Vagina (tissue), 2 donors: ENCODE data around the gene SPSB1. TPM values are rescaled to one million over a fixed set of nuclear protein-coding genes. Genes with fewer than 3 reads are reported as not detected.

Experiments
- DNase-seq, 2 donors: peaks; one replicate each; pipeline ENCODE4 v3.0.0-alpha.2; 2017; ENCODE audit errors: extremely low spot score in 2 of 2
- H3K27ac ChIP-seq: fragments of 200-600 bp; sonication (generic); one replicate; pipeline ENCODE4 v1.5.1; 2019
- H3K27me3 ChIP-seq: fragments of 200-600 bp; sonication (generic); one replicate; pipeline ENCODE4 v1.5.1; 2019
- H3K36me3 ChIP-seq, 2 donors: fragments of 200-600 bp; sonication (generic); one replicate each; pipeline ENCODE4 v1.5.1; 2017 to 2019
- H3K4me1 ChIP-seq: fragments of 200-600 bp; sonication (generic); one replicate; pipeline ENCODE4 v1.5.1; 2019
- H3K4me3 ChIP-seq, 2 donors: fragments of 200-600 bp; sonication (generic); 1 replicate in 1 of 2; 2 replicates in 1 of 2; pipeline ENCODE4 v1.5.1; 2016 to 2019
- H3K9me3 ChIP-seq: fragments of 200-600 bp; sonication (generic); one replicate; pipeline ENCODE4 v1.5.1; 2019
- CTCF ChIP-seq, 3 experiments: fragments of 450-650 bp in 2 of 3; fragments of 200-600 bp in 1 of 3; sonication (generic) in 1 of 3; IDR thresholded peaks; one replicate each; pipeline ENCODE4 v1.5.1; 2017 to 2019; ENCODE audit warnings: antibody characterized with exemption in 3 of 3, mild to moderate bottlenecking in 2 of 3, moderate library complexity in 2 of 3
- POLR2A ChIP-seq, 2 donors: fragments of 450-650 bp; IDR thresholded peaks; one replicate each; pipeline ENCODE4 v1.6.1; 2017; ENCODE audit warnings: antibody characterized with exemption in 2 of 2, mild to moderate bottlenecking in 2 of 2, moderate library complexity in 2 of 2
- POLR2AphosphoS5 ChIP-seq, 2 donors: sonication (generic); formaldehyde crosslinking; IDR thresholded peaks; one replicate each; pipeline ENCODE4 v1.9.0; 2017; ENCODE audit warnings: antibody characterized with exemption in 2 of 2, mild to moderate bottlenecking in 2 of 2, low read depth in 1 of 2; ENCODE audit not compliant: insufficient read depth in 1 of 2
- intact Hi-C: fragments of 100-400 bp; cut with DNase I; formaldehyde crosslinking; loops from one replicate; pipeline ENCODE4 v1.15.1; 2023
- total RNA-seq: library from RNA; depleted of rRNA; stranded (reverse); fragments of >200 nt; gene quantifications from one replicate; pipeline ENCODE4 v1.2.3, GENCODE V29; 2016

SPSB1 gene
- total RNA-seq, 1 donor from 2014 or later = 40.0 TPM

GRCh38 chr1:9249534-9250410, 42.9 kb upstream of the SPSB1 start:
- Histone ChIP-seq H3K4me3 (no peak overlapping the region), H3K27me3 (no peaks in the 10 kb centered on the region), H3K27ac (peak overlapping the region; percentile 75), H3K9me3 (no peaks in the 10 kb centered on the region), H3K4me1 (peaks cover 62% of the 10 kb centered on the region), H3K36me3 (peaks cover 0 to 28% of the 10 kb centered on the region in 2 donors)
- intact Hi-C loops = no loop called here
- TF ChIP-seq CTCF (IDR thresholded peaks at IDR 0.05) = peak in 1 of 3 experiments; percentile 35
- no peak for TF ChIP-seq POLR2A (IDR thresholded peaks at IDR 0.05)
- DNase-seq = no peak

- intact Hi-C loops = no loop called here
- Histone ChIP-seq H3K4me1 (peaks cover 56% of the 10 kb centered on the region), H3K27me3 (no peaks in the 10 kb centered on the region), H3K9me3 (no peaks in the 10 kb centered on the region), H3K4me3 (no peak overlapping the region), H3K27ac (peak overlapping the region; percentile 75), H3K36me3 (peaks cover 0 to 21% of the 10 kb centered on the region in 2 donors)
- TF ChIP-seq POLR2AphosphoS5 (IDR thresholded peaks at IDR 0.05; ENCODE audit: insufficient read depth in 1 of 2, low read depth in 1 of 2) = peak in 1 of 2 donors; percentile 11
- no peak for TF ChIP-seq CTCF (IDR thresholded peaks at IDR 0.05)
- no peak for DNase-seq
Measured at GRCh38 chr1:9250411-9251381, 42.0 kb upstream of the SPSB1 start.

- H3K36me3 ChIP-seq = peaks cover 0 to 14% of the 10 kb centered on the region in 2 donors
- H3K27ac ChIP-seq = peak overlapping the region; percentile 75
- intact Hi-C loops = no loop called here
- peaks cover 51% of the 10 kb centered on the region for H3K4me1 ChIP-seq
- no peaks in the 10 kb centered on the region for H3K27me3 ChIP-seq
- no peaks in the 10 kb centered on the region for H3K9me3 ChIP-seq
- TF ChIP-seq POLR2A (IDR thresholded peaks at IDR 0.05) = no peak
- no peak for TF ChIP-seq CTCF (IDR thresholded peaks at IDR 0.05)
- no peak for TF ChIP-seq POLR2AphosphoS5 (IDR thresholded peaks at IDR 0.05; ENCODE audit: insufficient read depth in 1 of 2, low read depth in 1 of 2)
- no peak overlapping the region for H3K4me3 ChIP-seq
- DNase-seq = no peak
Measured at GRCh38 chr1:9251501-9251900, 41.2 kb upstream of the SPSB1 start.

GRCh38 chr1:9253004-9253403, 39.7 kb upstream of the SPSB1 start:
- no peak for TF ChIP-seq POLR2AphosphoS5 (IDR thresholded peaks at IDR 0.05; ENCODE audit: insufficient read depth in 1 of 2, low read depth in 1 of 2)
- TF ChIP-seq POLR2A (IDR thresholded peaks at IDR 0.05) = no peak
- no peak for TF ChIP-seq CTCF (IDR thresholded peaks at IDR 0.05)
- no peak overlapping the region for H3K27ac ChIP-seq
- H3K4me1 ChIP-seq = peaks cover 38% of the 10 kb centered on the region

More at GRCh38 chr1:9253004-9253403, 39.7 kb upstream of the SPSB1 start:
- Histone ChIP-seq H3K4me3 (no peak overlapping the region), H3K9me3 (no peaks in the 10 kb centered on the region), H3K27me3 (no peaks in the 10 kb centered on the region), H3K36me3 (peaks cover 0 to 6% of the 10 kb centered on the region in 2 donors)
- intact Hi-C loops = no loop called here
- no peak for DNase-seq
